Motor neuron (in vitro differentiated cells): ENCODE data around the gene LIN7C. TPM values are rescaled to one million over a fixed set of nuclear protein-coding genes. Genes with fewer than 3 reads are reported as not detected.

Experiments used
- ATAC-seq, 8 experiments: fragments of 200-7000 bp; cut with Tn5 transposase; replicated peaks in 6 of 8; 2 replicates each; pipeline ENCODE4 v1.8.0; 2021; ENCODE audit warnings: mild to moderate bottlenecking in 8 of 8, moderate library complexity in 8 of 8
- H3K27ac ChIP-seq, 2 donors: fragments of 250-450 bp; sonication (Bioruptor Pico); 2 replicates each; pipeline ENCODE4 v1.9.0; 2021; ENCODE audit warnings: antibody characterized with exemption in 2 of 2, mild to moderate bottlenecking in 2 of 2, moderate library complexity in 1 of 2
- H3K4me1 ChIP-seq, 2 donors: fragments of 250-450 bp; sonication (Bioruptor Pico); replicated peaks in 1 of 2; 2 replicates each; pipeline ENCODE4 v1.6.1; 2021; ENCODE audit warnings: antibody characterized with exemption in 2 of 2, mild to moderate bottlenecking in 2 of 2, moderate library complexity in 1 of 2
- H3K4me3 ChIP-seq, 5 donors: fragments of 250-450 bp; sonication (Bioruptor Pico); 2 replicates each; pipeline ENCODE4 v1.9.0; 2021; ENCODE audit warnings: antibody characterized with exemption in 5 of 5, mild to moderate bottlenecking in 5 of 5, moderate library complexity in 4 of 5
- WGBS, 10 experiments: fragments of 450-650 bp; shearing (Covaris generic); methylation state at CpG; one replicate each; pipeline ENCODE4 v1.0.0; 2022; 5-methylcytosine and 5-hydroxymethylcytosine counted together
- in situ Hi-C, 9 experiments: fragments of 400-800 bp; cut with MboI; loops; one replicate each; pipeline ENCODE4 v1.15.0; 2021; ENCODE audit warnings: low sequenced_read_pairs in 9 of 9, low pct_unique_long_range_greater_than_20kb in 2 of 9; ENCODE audit not compliant: unreplicated experiment in 9 of 9
- total RNA-seq, 8 experiments: library from RNA; unstranded; fragments of 300-600 nt; gene quantifications; 2 replicates each; pipeline versions ENCODE4 v1.2.3 to v1.2.4, GENCODE V29; 2022

The LIN7C gene
- total RNA-seq, 8 experiments from 2014 or later = 51.7 to 70.9 (median 61.3) TPM

GRCh38 chr11:27475622-27476021, 30.9 kb downstream of the LIN7C start:
- no peak for ATAC-seq
- WGBS, 10 experiments = 89 to 100% (median 93%) methylated on average over 1 to 5 of the region's 5 CpGs
- Histone ChIP-seq H3K4me3 (no peak overlapping the region), H3K4me1 (peaks cover 0 to 4% of the 10 kb centered on the region in 2 donors), H3K27ac (no peak overlapping the region)
- in situ Hi-C loops = loop anchor here in 8 of 9 experiments (10.0 to 25.0 kb wide), 6 partner anchors 288 to 1188 kb away; no protein-coding TSS in a partner anchor

- 0 to 51% (median 41%) methylated on average over 2 to 6 of the region's 9 CpGs; no CpG with 5 or more reads in 5 of the 10 experiments for WGBS, 10 experiments
- in situ Hi-C loops = loop anchor here in 5 of 9 experiments (10.0 to 25.0 kb wide), 2 partner anchors 111 to 288 kb away; partner anchors contain the start of gene CCDC34 (in 1 of the 5)
These were observed 33.6 kb downstream of the LIN7C start for GRCh38 chr11:27473017-27473406.

GRCh38 chr11:27472398-27473016, 34.1 kb downstream of the LIN7C start, which contains the start of gene LGR4:
LGR4 (minus strand) TSS chr11:27472790; CDS start chr11:27472302, 488 bp downstream.
- Histone ChIP-seq H3K4me3 (peak within 1 kb of the TSS; percentile 80 to 86 (median 84)), H3K27ac (peak within 1 kb of the TSS; percentile 63 to 87), H3K4me1 (peaks cover 15 to 19% of the 10 kb centered on the region in 2 donors)
- ATAC-seq = peak; percentile 85 to 94 (median 92)
- 0% methylated on average over 2 to 9 of the region's 57 CpGs; no CpG with 5 or more reads in 6 of the 10 experiments for WGBS, 10 experiments
- in situ Hi-C loops = loop anchor here in 5 of 9 experiments (10.0 to 25.0 kb wide), 2 partner anchors 110 to 288 kb away; partner anchors contain the start of gene CCDC34 (in 1 of the 5)

More at GRCh38 chr11:27473017-27473406, 33.6 kb downstream of the LIN7C start:
- peak in 3 of 8 experiments; percentile 6 to 9 (median 7) for ATAC-seq
- Histone ChIP-seq H3K4me3 (peak overlapping the region; percentile 80 to 86 (median 84)), H3K27ac (no peak overlapping the region), H3K4me1 (peaks cover 15 to 19% of the 10 kb centered on the region in 2 donors)

GRCh38 chr11:27471589-27472397, 34.8 kb downstream of the LIN7C start:
- Histone ChIP-seq H3K4me3 (peak overlapping the region; percentile 80 to 86 (median 84)), H3K27ac (peak overlapping the region; percentile 63 to 87), H3K4me1 (peaks cover 15 to 19% of the 10 kb centered on the region in 2 donors)
- in situ Hi-C loops = loop anchor here in 5 of 9 experiments (10.0 to 25.0 kb wide), 2 partner anchors 109 to 287 kb away; partner anchors contain the start of gene CCDC34 (in 1 of the 5)
- 0% methylated on average over 1 to 8 of the region's 79 CpGs; no CpG with 5 or more reads in 7 of the 10 experiments for whole genome bisulfite sequencing, 10 experiments
- ATAC-seq = peak; percentile 39 to 50 (median 46)

GRCh38 chr11:27470826-27471588, 35.6 kb downstream of the LIN7C start:
- in situ Hi-C loops = loop anchor here in 5 of 9 experiments (10.0 to 25.0 kb wide), 2 partner anchors 109 to 286 kb away; partner anchors contain the start of gene CCDC34 (in 1 of the 5)
- ATAC-seq = no peak
- peaks cover 19 to 21% of the 10 kb centered on the region in 2 donors for H3K4me1 ChIP-seq
- 0 to 94% (median 7%) methylated on average over 3 to 16 of the region's 21 CpGs; no CpG with 5 or more reads in 1 of the 10 experiments for WGBS, 10 experiments
- H3K4me3 ChIP-seq = peak overlapping the region; percentile 80 to 86 (median 84)
- H3K27ac ChIP-seq = peak overlapping the region in 1 of 2 donors; percentile 87

- peak overlapping the region; percentile 80 to 86 (median 84) for H3K4me3 ChIP-seq
- 8 to 55% (median 23%) methylated on average over 2 to 3 of the region's 3 CpGs for WGBS, 10 experiments
- in situ Hi-C loops = loop anchor here in 5 of 9 experiments (10.0 to 25.0 kb wide), 2 partner anchors 108 to 285 kb away; partner anchors contain the start of gene CCDC34 (in 1 of the 5)
- no peak for ATAC-seq
- H3K4me1 ChIP-seq = peaks cover 25 to 29% of the 10 kb centered on the region in 2 donors
- no peak overlapping the region for H3K27ac ChIP-seq
These were observed 36.4 kb downstream of the LIN7C start for GRCh38 chr11:27470166-27470565.

- Histone ChIP-seq H3K4me3 (peak overlapping the region; percentile 80 to 86 (median 84)), H3K4me1 (peaks cover 33% of the 10 kb centered on the region in 2 donors), H3K27ac (no peak overlapping the region)
- 20 to 100% (median 61%) methylated on average over 1 to 7 of the region's 8 CpGs; no CpG with 5 or more reads in 2 of the 10 experiments for WGBS, 10 experiments
- in situ Hi-C loops = loop anchor here in 2 of 9 experiments (10.0 to 25.0 kb wide), 2 partner anchors 107 to 284 kb away; partner anchors contain the start of gene CCDC34 (in 1 of the 2)
- ATAC-seq = no peak
These were observed 37.4 kb downstream of the LIN7C start for GRCh38 chr11:27468995-27469695.

GRCh38 chr11:27468209-27468994, 38.2 kb downstream of the LIN7C start:
- WGBS, 10 experiments = 0 to 83% (median 14%) methylated on average over 1 to 5 of the region's 5 CpGs; no CpG with 5 or more reads in 2 of the 10 experiments
- Histone ChIP-seq H3K27ac (no peak overlapping the region), H3K4me1 (peaks cover 33 to 37% of the 10 kb centered on the region in 2 donors), H3K4me3 (peak overlapping the region in 4 of 5 donors; percentile 80 to 86 (median 82))
- in situ Hi-C loops = loop anchor here in 2 of 9 experiments (10.0 to 25.0 kb wide), 2 partner anchors 106 to 284 kb away; partner anchors contain the start of gene CCDC34 (in 1 of the 2)
- ATAC-seq = peak in 1 of 8 experiments; percentile 8

- Histone ChIP-seq H3K4me3 (no peak overlapping the region), H3K27ac (no peak overlapping the region), H3K4me1 (peaks cover 33 to 36% of the 10 kb centered on the region in 2 donors)
- in situ Hi-C loops = loop anchor here in 2 of 9 experiments (10.0 to 25.0 kb wide), 2 partner anchors 105 to 283 kb away; partner anchors contain the start of gene CCDC34 (in 1 of the 2)
- 71 to 100% (median 94%) methylated on average over 1 to 12 of the region's 13 CpGs for WGBS, 10 experiments
- no peak for ATAC-seq
These were observed 39.2 kb downstream of the LIN7C start for GRCh38 chr11:27467181-27467913.

GRCh38 chr11:27466363-27466762, 40.2 kb downstream of the LIN7C start:
- Histone ChIP-seq H3K4me3 (no peak overlapping the region), H3K4me1 (peaks cover 35 to 42% of the 10 kb centered on the region in 2 donors), H3K27ac (no peak overlapping the region)
- no peak for ATAC-seq
- in situ Hi-C loops = loop anchor here in 2 of 9 experiments (10.0 to 25.0 kb wide), 2 partner anchors 104 to 282 kb away; partner anchors contain the start of gene CCDC34 (in 1 of the 2)
- 50 to 100% (median 90%) methylated on average over 1 of the region's 1 CpG; no CpG with 5 or more reads in 3 of the 10 experiments for WGBS, 10 experiments
